ENCODE results near the gene GTPBP8. TPM values are rescaled to one million over a fixed set of nuclear protein-coding genes. Genes with fewer than 3 reads are reported as not detected.
A peak's percentile ranks its signal among the peaks of the same experiment; 100 is the strongest.

Gene GTPBP8
- total RNA-seq, 2 donors from 2014 or later = 16.4 to 25.0 TPM

- peak; percentile 86 to 96 for TF ChIP-seq CTCF (IDR thresholded peaks at IDR 0.05)
- H3K27ac ChIP-seq = no peak overlapping the region
Observed at GRCh38 chr3:113051302-113051711, 60.5 kb downstream of the GTPBP8 start.

More at GRCh38 chr3:113051302-113051711, 60.5 kb downstream of the GTPBP8 start:
- DNase-seq (ENCODE audit: low spot score) = peak; percentile 93
- Histone ChIP-seq H3K4me3 (no peak overlapping the region), H3K36me3 (no peaks in the 10 kb centered on the region), H3K4me1 (peaks cover 0 to 8% of the 10 kb centered on the region in 2 donors), H3K27me3 (no peaks in the 10 kb centered on the region), H3K9me3 (no peaks in the 10 kb centered on the region)

Other genes with a start within 250 kb of the GTPBP8 start
- gene CD200R1L, start 144.1 kb upstream of the GTPBP8 start, total RNA-seq = not detected
- gene CD200R1, start 15.9 kb upstream of the GTPBP8 start, total RNA-seq = under 1 TPM; 0.37 to 0.83 TPM
- 10 to 100 TPM; 10.6 to 15.4 TPM for gene BOC, start 220.6 kb downstream of the GTPBP8 start, total RNA-seq